Mucosa of descending colon (tissue), 3 donors: ENCODE results near the gene KANK4. TPM values are rescaled to one million over a fixed set of nuclear protein-coding genes. Genes with fewer than 3 reads are reported as not detected.

Source experiments
- ATAC-seq: fragments of 200-7000 bp; cut with Tn5 transposase; one replicate; pipeline ENCODE4 v1.9.1; 2020; ENCODE audit warnings: mild to moderate bottlenecking, moderate library complexity
- DNase-seq, 3 donors: peaks; one replicate each; pipeline ENCODE4 v3.0.0-alpha.2; 2020
- H3K36me3 ChIP-seq: fragments of 200-600 bp; one replicate; pipeline ENCODE4 v1.8.0; 2021; ENCODE audit warnings: low read depth, mild to moderate bottlenecking
- H3K4me1 ChIP-seq: fragments of 200-600 bp; one replicate; pipeline ENCODE4 v1.8.0; 2021; ENCODE audit warnings: low read depth, mild to moderate bottlenecking
- H3K4me3 ChIP-seq: fragments of 200-600 bp; one replicate; pipeline ENCODE4 v1.8.0; 2021; ENCODE audit warnings: mild to moderate bottlenecking
- H3K9me3 ChIP-seq: fragments of 200-600 bp; one replicate; pipeline ENCODE4 v1.8.0; 2021; ENCODE audit warnings: mild to moderate bottlenecking
- CTCF ChIP-seq: fragments of 200-600 bp; IDR thresholded peaks from one replicate; pipeline ENCODE4 v1.8.0; 2022; ENCODE audit warnings: antibody characterized with exemption, mild to moderate bottlenecking
- intact Hi-C, 2 donors: fragments of 100-400 bp; cut with DNase I in 1 of 2; cut with micrococcal nuclease in 1 of 2; formaldehyde crosslinking; loops; one replicate each; pipeline versions ENCODE4 v1.11.0 to v1.11.1; 2022; cut with DNase I, micrococcal nuclease
- total RNA-seq, 3 donors: library from RNA; stranded (reverse); fragmentation: NEBNext Ultra II Directional in 2 of 3; extraction: Animal tissue kit (Norgen Biotek cat#: 25700) in 2 of 3; gene quantifications; one replicate each; pipeline versions ENCODE4 v1.2.1 to v1.2.4, GENCODE V29; 2021 to 2023
- donor health status: DM: no; HTN: no; CAD: no; lungs with moderate emphysema.
- donor health status: DM: no; HTN: no; CAD: no.
- donor health status: DM: no; HTN: yes; CAD: no.

KANK4 gene
- total RNA-seq, 3 donors from 2014 or later = 1.6 to 2.6 (median 1.7) TPM

- Histone ChIP-seq H3K4me1 (no peaks in the 10 kb centered on the region), H3K4me3 (no peak within 1 kb of the TSS), H3K36me3 (no peaks in the 10 kb centered on the region), H3K9me3 (no peaks in the 10 kb centered on the region)
- no peak for TF ChIP-seq CTCF
- DNase-seq = peak; percentile 60 to 75 (median 70)
- peak; percentile 96 for ATAC-seq
- intact Hi-C loops = no loop called here
Observed at GRCh38 chr1:62194651-62195544, 124.3 kb downstream of the KANK4 start, which contains the start of gene L1TD1. Gene L1TD1, plus strand, starts transcription at chr1:62194849. Its CDS starts 11,780 bp downstream, at chr1:62206629.

- TF ChIP-seq CTCF = no peak
- no peaks in the 10 kb centered on the region for H3K9me3 ChIP-seq
- intact Hi-C loops = no loop called here
- H3K4me3 ChIP-seq = no peak overlapping the region
- ATAC-seq = no peak
- DNase-seq = no peak
- no peaks in the 10 kb centered on the region for H3K36me3 ChIP-seq
- H3K4me1 ChIP-seq = no peaks in the 10 kb centered on the region
Observed at GRCh38 chr1:62188111-62188510, 131.1 kb downstream of the KANK4 start.

- H3K9me3 ChIP-seq = no peaks in the 10 kb centered on the region
- ATAC-seq = no peak
- TF ChIP-seq CTCF = no peak
- intact Hi-C loops = no loop called here
- H3K4me1 ChIP-seq = no peaks in the 10 kb centered on the region
- H3K4me3 ChIP-seq = no peak overlapping the region
- DNase-seq = no peak
- H3K36me3 ChIP-seq = no peaks in the 10 kb centered on the region
Observed at GRCh38 chr1:62187548-62187947, 131.7 kb downstream of the KANK4 start.

Other genes with a start within 250 kb of the KANK4 start
- 10 to 100 TPM in 1 of 3 donors, 1 to 10 TPM in 1, under 1 TPM in 1; 0.98 to 12.0 (median 1.4) TPM for gene L1TD1, start 124.6 kb downstream of the KANK4 start, total RNA-seq
- 10 to 100 TPM; 21.9 to 27.8 (median 26.5) TPM for gene USP1, start 117.6 kb upstream of the KANK4 start, total RNA-seq